ENCODE data around the gene DMPK.

Gene DMPK

GRCh38 chr19:45782162-45782691, at the start of gene DMPK:
DMPK (minus strand) TSS chr19:45782490; CDS start chr19:45782352, 138 bp downstream.
- no peak for DNase-seq

GRCh38 chr19:45828945-45829344, 46.7 kb upstream of the DMPK start:
- no peak for DNase-seq

GRCh38 chr19:45828523-45828922, 46.2 kb upstream of the DMPK start:
- DNase-seq: no peak

- DNase-seq: no peak
Measured at GRCh38 chr19:45827459-45828093, 45.3 kb upstream of the DMPK start.

GRCh38 chr19:45826934-45827333, 44.6 kb upstream of the DMPK start:
- DNase-seq: no peak

GRCh38 chr19:45825917-45826893, 43.9 kb upstream of the DMPK start:
- DNase-seq: no peak

- no peak for DNase-seq
Measured at GRCh38 chr19:45825263-45825605, 42.9 kb upstream of the DMPK start.

GRCh38 chr19:45824531-45825262, 42.4 kb upstream of the DMPK start:
- DNase-seq: no peak

- no peak for DNase-seq
Measured at GRCh38 chr19:45824041-45824471, 41.8 kb upstream of the DMPK start.

- DNase-seq: no peak
Measured at GRCh38 chr19:45823182-45823581, 40.9 kb upstream of the DMPK start.

- DNase-seq: no peak
Measured at GRCh38 chr19:45822716-45823115, 40.4 kb upstream of the DMPK start.

- DNase-seq: no peak
Measured at GRCh38 chr19:45821570-45821969, 39.3 kb upstream of the DMPK start.

- no peak for DNase-seq
Measured at GRCh38 chr19:45821103-45821521, 38.8 kb upstream of the DMPK start.

- DNase-seq: no peak
Measured at GRCh38 chr19:45820413-45821102, 38.3 kb upstream of the DMPK start.

- DNase-seq: no peak
Measured at GRCh38 chr19:45819769-45820168, 37.5 kb upstream of the DMPK start.

- DNase-seq: no peak
Measured at GRCh38 chr19:45817725-45818301, 35.5 kb upstream of the DMPK start.

GRCh38 chr19:45817010-45817724, 34.9 kb upstream of the DMPK start:
- no peak for DNase-seq

- no peak for DNase-seq
Measured at GRCh38 chr19:45816236-45817009, 34.1 kb upstream of the DMPK start.

- no peak for DNase-seq
Measured at GRCh38 chr19:45815481-45816216, 33.4 kb upstream of the DMPK start.
